ENCODE results near the gene TBC1D10A.

- TF ChIP-seq CTCF (conservative IDR thresholded peaks at IDR 0.05; ENCODE audit: low read depth, low read length) (no peak), EZH2 (IDR thresholded peaks at IDR 0.05; ENCODE audit: low read length, unreplicated experiment) (no peak)
These were observed 8.5 kb upstream of the TBC1D10A start for GRCh38 chr22:30335236-30335635.

All from PC-3 (cell line).